PC-3 (cell line): ENCODE measurements around the gene SLC7A6. TPM values are rescaled to one million over a fixed set of nuclear protein-coding genes. Genes with fewer than 3 reads are reported as not detected.
A peak's percentile ranks its signal among the peaks of the same experiment; 100 is the strongest.

Experiments used
- ATAC-seq: fragments of 200-7000 bp; cut with Tn5 transposase; 2 replicates; pipeline ENCODE4 v1.9.1; 2020; ENCODE audit warnings: mild to moderate bottlenecking, moderate library complexity
- BruUV-seq: library from RNA; stranded (reverse); fragments of 400-500 nt; replicated peaks from 2 replicates; lab custom pipeline; 2021; lab: Mats Ljungman, UMichigan
- CTCF ChIA-PET: fragments of 300-600 bp; sonication (Branson Sonifier 250); formaldehyde crosslinking; loops from one replicate; lab custom pipeline; 2022; ENCODE audit warnings: antibody characterized with exemption; lab: Charles Lee
- POLR2A ChIA-PET: fragments of 300-600 bp; sonication (Branson Sonifier 250); formaldehyde crosslinking; loops from one replicate; lab custom pipeline; 2022; ENCODE audit warnings: antibody characterized with exemption; ENCODE audit not compliant: unreplicated experiment; lab: Charles Lee
- DNase-seq: peaks from one replicate; pipeline ENCODE4 v3.0.0-alpha.2; 2015
- H2AFZ ChIP-seq: fragments of 300-600 bp; sonication (generic); 2 replicates; pipeline ENCODE4 v1.6.0; 2016; ENCODE audit warnings: antibody characterized with exemption, low read length
- H3F3A ChIP-seq: fragments of 300-600 bp; sonication (generic); one replicate; pipeline ENCODE4 v1.6.0; 2017; ENCODE audit warnings: antibody characterized with exemption, low read length, control low read depth, mild to moderate bottlenecking; ENCODE audit not compliant: unreplicated experiment
- H3K27ac ChIP-seq: fragments of 300-600 bp; sonication (generic); 2 replicates; pipeline ENCODE4 v1.5.1; 2016; ENCODE audit warnings: mild to moderate bottlenecking, low read length
- H3K27me3 ChIP-seq: fragments of 300-600 bp; sonication (generic); 2 replicates; pipeline ENCODE4 v1.6.1; 2016; ENCODE audit warnings: low read length, mixed read lengths
- H3K36me3 ChIP-seq: fragments of 300-600 bp; sonication (generic); 2 replicates; pipeline ENCODE4 v1.6.1; 2016; ENCODE audit warnings: low read depth, mixed run types, low read length, mixed read lengths
- H3K4me1 ChIP-seq: fragments of 300-600 bp; sonication (generic); 2 replicates; pipeline ENCODE4 v1.5.1; 2016; ENCODE audit warnings: low read length; ENCODE audit not compliant: insufficient read depth
- H3K4me2 ChIP-seq: fragments of 300-600 bp; sonication (generic); 2 replicates; pipeline ENCODE4 v1.6.0; 2016; ENCODE audit warnings: low read length
- H3K4me3 ChIP-seq: fragments of 300-600 bp; sonication (generic); 2 replicates; pipeline ENCODE4 v1.5.1; 2016; ENCODE audit warnings: mild to moderate bottlenecking, low read length, mixed read lengths
- H3K79me2 ChIP-seq: fragments of 300-600 bp; sonication (generic); 2 replicates; pipeline ENCODE4 v1.6.1; 2017; ENCODE audit warnings: low read length, mixed read lengths
- H3K9ac ChIP-seq: fragments of 300-600 bp; sonication (generic); 2 replicates; pipeline ENCODE4 v1.6.0; 2016; ENCODE audit warnings: mild to moderate bottlenecking, low read length
- H3K9me2 ChIP-seq: fragments of 300-600 bp; sonication (generic); replicated peaks from 2 replicates; pipeline ENCODE4 v1.6.1; 2016; ENCODE audit warnings: mixed run types, low read length, mixed read lengths
- H3K9me3 ChIP-seq: fragments of 300-600 bp; sonication (generic); 2 replicates; pipeline ENCODE4 v1.6.1; 2016; ENCODE audit warnings: low read length, mixed read lengths
- H4K20me1 ChIP-seq: fragments of 300-600 bp; sonication (generic); 2 replicates; pipeline ENCODE4 v1.6.1; 2016; ENCODE audit warnings: low read length, mixed read lengths
- EZH2 ChIP-seq: fragments of 300-600 bp; sonication (generic); IDR thresholded peaks from one replicate; pipeline ENCODE4 v1.6.1; 2017; ENCODE audit warnings: antibody characterized with exemption, mild to moderate bottlenecking, low read length; ENCODE audit not compliant: unreplicated experiment
- EZH2phosphoT487 ChIP-seq: fragments of 300-600 bp; sonication (generic); IDR thresholded peaks from 2 replicates; pipeline ENCODE4 v1.6.1; 2018; ENCODE audit warnings: mild to moderate bottlenecking, antibody characterized with exemption, low read length, borderline replicate concordance
- intact Hi-C: fragments of 100-400 bp; cut with micrococcal nuclease; formaldehyde crosslinking; loops from 2 replicates; pipeline ENCODE4 v1.9.0; 2023
- total RNA-seq: library from RNA; depleted of rRNA; stranded (reverse); fragments of >200 nt; gene quantifications from 2 replicates; pipeline ENCODE4 v1.2.3, GENCODE V29; 2014
- TF ChIP-seq, protein P1 (sequence below): fragments of 300-600 bp; sonication (generic); conservative IDR thresholded peaks from 2 replicates; pipeline ENCODE4 v1.5.1; 2017; ENCODE audit warnings: antibody characterized with exemption, low read depth, mild to moderate bottlenecking, low read length

The SLC7A6 gene
- total RNA-seq, 1 experiment from 2014 or later = 24.7 TPM

GRCh38 chr16:68246121-68246520 lies 18.2 kb upstream of the SLC7A6 start:
- DNase-seq (no peak), ATAC-seq (no peak)
- H3F3A ChIP-seq = no peaks in the 10 kb centered on the region
- peaks cover 17% of the 10 kb centered on the region for H3K79me2 ChIP-seq
- no peak overlapping the region for H3K27ac ChIP-seq
- intact Hi-C loops = loop anchor here (5.0 kb wide), 1 partner anchor 66 kb away; the partner anchor contains the start of genes PRMT7 and SLC7A6OS
- no peaks in the 10 kb centered on the region for H3K27me3 ChIP-seq
- H4K20me1 ChIP-seq = no peaks in the 10 kb centered on the region
- TF ChIP-seq EZH2 = no peak
- TF ChIP-seq EZH2phosphoT487 = no peak
- TF ChIP-seq, protein P1, sequence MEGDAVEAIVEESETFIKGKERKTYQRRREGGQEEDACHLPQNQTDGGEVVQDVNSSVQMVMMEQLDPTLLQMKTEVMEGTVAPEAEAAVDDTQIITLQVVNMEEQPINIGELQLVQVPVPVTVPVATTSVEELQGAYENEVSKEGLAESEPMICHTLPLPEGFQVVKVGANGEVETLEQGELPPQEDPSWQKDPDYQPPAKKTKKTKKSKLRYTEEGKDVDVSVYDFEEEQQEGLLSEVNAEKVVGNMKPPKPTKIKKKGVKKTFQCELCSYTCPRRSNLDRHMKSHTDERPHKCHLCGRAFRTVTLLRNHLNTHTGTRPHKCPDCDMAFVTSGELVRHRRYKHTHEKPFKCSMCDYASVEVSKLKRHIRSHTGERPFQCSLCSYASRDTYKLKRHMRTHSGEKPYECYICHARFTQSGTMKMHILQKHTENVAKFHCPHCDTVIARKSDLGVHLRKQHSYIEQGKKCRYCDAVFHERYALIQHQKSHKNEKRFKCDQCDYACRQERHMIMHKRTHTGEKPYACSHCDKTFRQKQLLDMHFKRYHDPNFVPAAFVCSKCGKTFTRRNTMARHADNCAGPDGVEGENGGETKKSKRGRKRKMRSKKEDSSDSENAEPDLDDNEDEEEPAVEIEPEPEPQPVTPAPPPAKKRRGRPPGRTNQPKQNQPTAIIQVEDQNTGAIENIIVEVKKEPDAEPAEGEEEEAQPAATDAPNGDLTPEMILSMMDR = no peak
- H3K36me3 ChIP-seq = no peaks in the 10 kb centered on the region
- H2AFZ ChIP-seq = no peak overlapping the region; the same call in 1 of the 2 replicates
- H3K4me3 ChIP-seq = peak overlapping the region; percentile 91
- peak overlapping the region; percentile 97 for H3K4me2 ChIP-seq
- H3K9ac ChIP-seq = no peak overlapping the region; the same call in 1 of the 2 replicates
- peaks cover 15% of the 10 kb centered on the region; the same call in 1 of the 2 replicates for H3K4me1 ChIP-seq
- H3K9me2 ChIP-seq = no peaks in the 10 kb centered on the region
- POLR2A ChIA-PET = interaction anchor here (0.8 kb wide), 1 partner anchor 18 kb away, joined by 3 read pairs; the partner anchor contains the start of gene SLC7A6
- CTCF ChIA-PET = no interaction called here
- H3K9me3 ChIP-seq = no peaks in the 10 kb centered on the region
- BruUV-seq = no TSS peak

GRCh38 chr16:68246666-68247065 lies 17.7 kb upstream of the SLC7A6 start:
- DNase-seq = no peak
- POLR2A ChIA-PET = no interaction called here

More at GRCh38 chr16:68246666-68247065, 17.7 kb upstream of the SLC7A6 start:
- H3K9ac ChIP-seq = no peak overlapping the region
- no peaks in the 10 kb centered on the region for H3F3A ChIP-seq
- intact Hi-C loops = loop anchor here (5.0 kb wide), 1 partner anchor 66 kb away; the partner anchor contains the start of genes PRMT7 and SLC7A6OS
- no peak for ATAC-seq
- H3K27me3 ChIP-seq = no peaks in the 10 kb centered on the region
- no peaks in the 10 kb centered on the region for H4K20me1 ChIP-seq
- no peak overlapping the region; the same call in 1 of the 2 replicates for H3K4me3 ChIP-seq
- CTCF ChIA-PET = no interaction called here
- H2AFZ ChIP-seq = no peak overlapping the region
- no peaks in the 10 kb centered on the region for H3K9me3 ChIP-seq
- H3K79me2 ChIP-seq = peaks cover 17% of the 10 kb centered on the region
- H3K4me2 ChIP-seq = peak overlapping the region; percentile 97
- no peak overlapping the region for H3K27ac ChIP-seq
- no TSS peak for BruUV-seq
- no peaks in the 10 kb centered on the region for H3K36me3 ChIP-seq
- no peaks in the 10 kb centered on the region for H3K9me2 ChIP-seq
- TF ChIP-seq EZH2 (no peak), EZH2phosphoT487 (no peak)
- TF ChIP-seq, protein P1 = no peak
- peaks cover 15% of the 10 kb centered on the region; the same call in 1 of the 2 replicates for H3K4me1 ChIP-seq
